Measurements from ENCODE around the gene NMUR1.

The NMUR1 gene

GRCh38 chr2:231475965-231476364 is 54.3 kb downstream of the NMUR1 start:
- H3K27ac Mint-ChIP-seq, result no peak overlapping the region
- ATAC-seq (ENCODE audit: low read depth) (no peak), DNase-seq (ENCODE audit: low spot score in 2 of 2) (no peak)
- H3K4me1 Mint-ChIP-seq, result peaks cover 3% of the 10 kb centered on the region
- peaks cover 3% of the 10 kb centered on the region for H3K36me3 Mint-ChIP-seq
- H3K9me3 Mint-ChIP-seq, result peaks cover 2% of the 10 kb centered on the region
- no peak overlapping the region for H3K4me3 Mint-ChIP-seq
- peaks cover 3% of the 10 kb centered on the region for H3K27me3 Mint-ChIP-seq
